Type B pancreatic cell (in vitro differentiated cells): ENCODE measurements around the gene TNRC6B. TPM values are rescaled to one million over a fixed set of nuclear protein-coding genes. Genes with fewer than 3 reads are reported as not detected.

Source experiments
- DNase-seq: peaks from one replicate; pipeline ENCODE4 v3.0.0; 2021; ENCODE audit warnings: mixed read lengths; ENCODE audit not compliant: unreplicated experiment; ENCODE audit errors: extremely low spot score
- H3K27ac Mint-ChIP-seq: 2 replicates; pipeline ENCODE4 v1.8.0; 2021; ENCODE audit warnings: mild to moderate bottlenecking, mixed read lengths
- H3K27me3 Mint-ChIP-seq: 2 replicates; pipeline ENCODE4 v1.8.0; 2021; ENCODE audit warnings: mixed read lengths
- H3K36me3 Mint-ChIP-seq: 2 replicates; pipeline ENCODE4 v1.8.0; 2021; ENCODE audit warnings: mixed read lengths
- H3K4me1 Mint-ChIP-seq: one replicate; pipeline ENCODE4 v1.8.0; 2021; ENCODE audit warnings: mixed read lengths; ENCODE audit not compliant: unreplicated experiment
- H3K4me3 Mint-ChIP-seq: 2 replicates; pipeline ENCODE4 v1.8.0; 2021; ENCODE audit warnings: mild to moderate bottlenecking, mixed read lengths
- H3K9me3 Mint-ChIP-seq: 2 replicates; pipeline ENCODE4 v1.8.0; 2021; ENCODE audit warnings: mixed read lengths
- total RNA-seq: library from RNA; stranded (reverse); gene quantifications from 2 replicates; pipeline ENCODE4 v1.2.1, GENCODE V29; 2021; ENCODE audit warnings: low replicate concordance
- TF ChIP-seq, protein P1 (sequence below): fragments of 200-600 bp; sonication (generic); conservative IDR thresholded peaks from 2 replicates; pipeline ENCODE4 v1.5.0; 2021; ENCODE audit warnings: antibody characterized with exemption, mild to moderate bottlenecking

TNRC6B gene
- total RNA-seq, 1 donor from 2014 or later, result 50.7 TPM

DNA sequence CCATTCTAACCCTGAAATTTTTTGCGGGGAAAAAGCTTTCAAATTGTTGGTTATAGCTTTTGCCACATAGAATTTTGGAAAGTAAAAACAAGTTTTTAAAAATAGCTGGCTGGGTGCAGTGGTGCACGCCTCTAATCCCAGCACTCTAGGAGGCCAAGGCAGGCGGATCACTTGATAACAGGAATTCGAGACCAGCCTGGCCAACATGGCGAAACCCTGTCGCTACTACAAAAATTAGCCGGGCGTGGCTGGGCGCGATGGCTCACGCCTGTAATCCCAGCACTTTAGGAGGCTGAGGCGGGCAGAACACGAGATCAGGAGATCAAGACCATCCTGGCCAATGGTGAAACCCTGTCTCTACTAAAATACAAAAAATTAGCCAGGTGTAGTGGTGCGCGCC lies 54.9 kb downstream of the TNRC6B start:
- TF ChIP-seq, protein P1, sequence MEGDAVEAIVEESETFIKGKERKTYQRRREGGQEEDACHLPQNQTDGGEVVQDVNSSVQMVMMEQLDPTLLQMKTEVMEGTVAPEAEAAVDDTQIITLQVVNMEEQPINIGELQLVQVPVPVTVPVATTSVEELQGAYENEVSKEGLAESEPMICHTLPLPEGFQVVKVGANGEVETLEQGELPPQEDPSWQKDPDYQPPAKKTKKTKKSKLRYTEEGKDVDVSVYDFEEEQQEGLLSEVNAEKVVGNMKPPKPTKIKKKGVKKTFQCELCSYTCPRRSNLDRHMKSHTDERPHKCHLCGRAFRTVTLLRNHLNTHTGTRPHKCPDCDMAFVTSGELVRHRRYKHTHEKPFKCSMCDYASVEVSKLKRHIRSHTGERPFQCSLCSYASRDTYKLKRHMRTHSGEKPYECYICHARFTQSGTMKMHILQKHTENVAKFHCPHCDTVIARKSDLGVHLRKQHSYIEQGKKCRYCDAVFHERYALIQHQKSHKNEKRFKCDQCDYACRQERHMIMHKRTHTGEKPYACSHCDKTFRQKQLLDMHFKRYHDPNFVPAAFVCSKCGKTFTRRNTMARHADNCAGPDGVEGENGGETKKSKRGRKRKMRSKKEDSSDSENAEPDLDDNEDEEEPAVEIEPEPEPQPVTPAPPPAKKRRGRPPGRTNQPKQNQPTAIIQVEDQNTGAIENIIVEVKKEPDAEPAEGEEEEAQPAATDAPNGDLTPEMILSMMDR, result no peak
- H3K36me3 Mint-ChIP-seq, result peaks cover 27% of the 10 kb centered on the region
- peak; percentile 8 for DNase-seq
- H3K4me3 Mint-ChIP-seq, result no peak overlapping the region
- H3K4me1 Mint-ChIP-seq, result peaks cover 25% of the 10 kb centered on the region
- no peaks in the 10 kb centered on the region for H3K9me3 Mint-ChIP-seq
- H3K27ac Mint-ChIP-seq, result no peak overlapping the region
- H3K27me3 Mint-ChIP-seq, result no peaks in the 10 kb centered on the region

DNA sequence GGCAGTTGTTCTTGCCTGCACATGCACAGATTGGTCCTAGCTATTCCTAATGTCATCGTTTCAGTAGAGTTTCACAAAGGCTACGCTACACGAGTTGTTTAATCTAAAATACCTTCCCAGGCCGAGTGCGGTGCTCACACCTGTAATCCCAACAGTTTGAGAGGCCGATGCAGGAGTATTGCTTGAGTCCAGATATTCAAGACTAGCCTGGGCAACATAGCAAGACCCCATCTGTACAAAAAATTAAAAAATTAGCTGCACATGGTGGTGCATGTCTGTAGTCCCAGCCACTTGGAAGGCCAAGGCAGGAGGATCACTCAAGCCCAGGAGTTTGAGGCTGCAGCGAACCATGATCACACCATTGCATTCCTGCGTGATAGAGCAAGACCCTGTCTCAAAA lies 56.2 kb downstream of the TNRC6B start:
- Mint-ChIP-seq H3K36me3 (peaks cover 36% of the 10 kb centered on the region), H3K4me3 (no peak overlapping the region), H3K4me1 (peaks cover 36% of the 10 kb centered on the region), H3K9me3 (no peaks in the 10 kb centered on the region), H3K27me3 (no peaks in the 10 kb centered on the region), H3K27ac (no peak overlapping the region)
- TF ChIP-seq, protein P1, result no peak
- no peak for DNase-seq

- Mint-ChIP-seq H3K27me3 (no peaks in the 10 kb centered on the region), H3K4me1 (peaks cover 43% of the 10 kb centered on the region), H3K36me3 (peaks cover 31% of the 10 kb centered on the region), H3K4me3 (no peak overlapping the region), H3K9me3 (no peaks in the 10 kb centered on the region), H3K27ac (no peak overlapping the region)
- no peak for DNase-seq
- TF ChIP-seq, protein P1, result no peak
Measured at GRCh38 chr22:40234658-40235057, 56.9 kb downstream of the TNRC6B start.

GRCh38 chr22:40235308-40235707 lies 57.6 kb downstream of the TNRC6B start:
- TF ChIP-seq, protein P1, result no peak
- H3K9me3 Mint-ChIP-seq, result no peaks in the 10 kb centered on the region
- no peak overlapping the region for H3K4me3 Mint-ChIP-seq
- H3K27me3 Mint-ChIP-seq, result no peaks in the 10 kb centered on the region
- no peak overlapping the region for H3K27ac Mint-ChIP-seq
- peaks cover 47% of the 10 kb centered on the region for H3K4me1 Mint-ChIP-seq
- no peak for DNase-seq
- H3K36me3 Mint-ChIP-seq, result peaks cover 27% of the 10 kb centered on the region

DNA sequence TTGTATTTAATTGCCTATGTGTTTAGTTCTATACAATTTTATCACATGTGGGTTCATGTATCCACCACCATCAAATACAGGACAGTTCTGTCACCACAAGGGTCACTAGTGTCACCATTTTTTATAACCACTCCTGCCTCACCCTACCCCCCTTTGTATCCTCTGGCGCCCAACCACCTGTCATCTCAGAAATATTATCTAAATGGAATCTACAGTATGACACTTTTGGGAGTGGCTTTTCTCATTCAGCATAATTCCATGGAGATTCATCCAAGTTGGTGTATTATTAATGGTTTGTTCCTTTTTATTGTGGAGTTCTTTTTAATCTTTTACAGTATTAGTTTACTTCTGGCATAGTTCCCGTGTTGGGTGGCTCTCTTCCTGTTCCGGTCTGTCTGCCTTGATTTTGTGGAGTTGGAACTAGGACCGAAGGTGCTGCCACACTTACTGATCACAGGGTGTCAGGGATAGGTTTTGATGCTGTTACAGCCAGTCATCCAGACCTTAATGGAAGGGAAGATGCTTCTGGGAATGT lies 58.5 kb downstream of the TNRC6B start:
- Mint-ChIP-seq H3K36me3 (peaks cover 25% of the 10 kb centered on the region), H3K4me3 (no peak overlapping the region), H3K4me1 (peaks cover 54% of the 10 kb centered on the region), H3K27me3 (no peaks in the 10 kb centered on the region), H3K9me3 (no peaks in the 10 kb centered on the region), H3K27ac (peak overlapping the region; percentile 75)
- TF ChIP-seq, protein P1, result no peak
- no peak for DNase-seq

GRCh38 chr22:40237241-40237640 lies 59.5 kb downstream of the TNRC6B start:
- Mint-ChIP-seq H3K27me3 (no peaks in the 10 kb centered on the region), H3K27ac (no peak overlapping the region), H3K9me3 (no peaks in the 10 kb centered on the region), H3K4me1 (peaks cover 52% of the 10 kb centered on the region), H3K36me3 (peaks cover 23% of the 10 kb centered on the region), H3K4me3 (no peak overlapping the region)
- TF ChIP-seq, protein P1, result no peak
- DNase-seq, result no peak
